ENCODE data around the gene GMDS.

DNA sequence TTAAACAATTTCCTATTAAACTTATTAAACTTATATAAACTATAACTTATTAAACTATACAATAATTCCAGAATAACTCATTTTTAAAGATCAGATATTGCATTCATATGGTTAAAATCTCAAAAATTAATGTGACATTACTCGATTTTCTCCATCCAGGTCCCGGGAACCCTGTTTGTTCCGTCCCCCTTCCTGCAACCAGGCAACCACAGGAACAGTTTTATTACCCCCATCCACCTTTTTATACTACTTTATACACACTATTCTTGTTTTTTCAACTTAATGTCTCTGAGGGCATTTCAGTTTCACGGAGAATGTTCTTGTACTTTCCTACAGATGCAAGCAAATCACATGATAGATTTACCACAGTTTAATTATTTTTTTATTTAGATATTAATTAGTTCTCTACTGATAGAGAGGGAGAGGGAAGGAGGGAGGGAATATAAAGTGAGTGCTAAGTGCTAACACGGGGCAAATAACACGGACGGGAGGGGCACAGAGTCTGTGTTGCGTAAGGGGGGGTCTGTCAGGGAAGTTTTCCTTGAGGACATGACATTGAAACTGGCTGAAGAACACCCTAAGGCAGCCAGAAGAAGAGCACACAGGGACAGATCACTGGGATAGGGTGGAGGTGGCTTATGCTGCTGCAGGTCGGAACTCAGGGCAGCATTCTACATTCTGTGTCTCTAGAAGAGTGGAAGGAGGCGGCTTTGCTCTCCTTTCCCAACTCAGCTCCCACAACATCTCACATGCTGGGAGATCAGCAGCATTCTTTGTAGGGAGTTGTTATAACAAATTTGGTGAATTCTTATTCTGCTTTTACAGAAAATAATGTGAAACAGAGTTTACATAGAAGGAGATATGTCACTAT, 410.5 kb downstream of the GMDS start:
- TF ChIP-seq, protein P1, sequence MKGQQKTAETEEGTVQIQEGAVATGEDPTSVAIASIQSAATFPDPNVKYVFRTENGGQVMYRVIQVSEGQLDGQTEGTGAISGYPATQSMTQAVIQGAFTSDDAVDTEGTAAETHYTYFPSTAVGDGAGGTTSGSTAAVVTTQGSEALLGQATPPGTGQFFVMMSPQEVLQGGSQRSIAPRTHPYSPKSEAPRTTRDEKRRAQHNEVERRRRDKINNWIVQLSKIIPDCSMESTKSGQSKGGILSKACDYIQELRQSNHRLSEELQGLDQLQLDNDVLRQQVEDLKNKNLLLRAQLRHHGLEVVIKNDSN (CRISPR knock-in tag; IDR thresholded peaks at IDR 0.05) = no peak
- TF ChIP-seq, protein P2, sequence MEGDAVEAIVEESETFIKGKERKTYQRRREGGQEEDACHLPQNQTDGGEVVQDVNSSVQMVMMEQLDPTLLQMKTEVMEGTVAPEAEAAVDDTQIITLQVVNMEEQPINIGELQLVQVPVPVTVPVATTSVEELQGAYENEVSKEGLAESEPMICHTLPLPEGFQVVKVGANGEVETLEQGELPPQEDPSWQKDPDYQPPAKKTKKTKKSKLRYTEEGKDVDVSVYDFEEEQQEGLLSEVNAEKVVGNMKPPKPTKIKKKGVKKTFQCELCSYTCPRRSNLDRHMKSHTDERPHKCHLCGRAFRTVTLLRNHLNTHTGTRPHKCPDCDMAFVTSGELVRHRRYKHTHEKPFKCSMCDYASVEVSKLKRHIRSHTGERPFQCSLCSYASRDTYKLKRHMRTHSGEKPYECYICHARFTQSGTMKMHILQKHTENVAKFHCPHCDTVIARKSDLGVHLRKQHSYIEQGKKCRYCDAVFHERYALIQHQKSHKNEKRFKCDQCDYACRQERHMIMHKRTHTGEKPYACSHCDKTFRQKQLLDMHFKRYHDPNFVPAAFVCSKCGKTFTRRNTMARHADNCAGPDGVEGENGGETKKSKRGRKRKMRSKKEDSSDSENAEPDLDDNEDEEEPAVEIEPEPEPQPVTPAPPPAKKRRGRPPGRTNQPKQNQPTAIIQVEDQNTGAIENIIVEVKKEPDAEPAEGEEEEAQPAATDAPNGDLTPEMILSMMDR (IDR thresholded peaks at IDR 0.05) = no peak
- TF ChIP-seq, protein P3, sequence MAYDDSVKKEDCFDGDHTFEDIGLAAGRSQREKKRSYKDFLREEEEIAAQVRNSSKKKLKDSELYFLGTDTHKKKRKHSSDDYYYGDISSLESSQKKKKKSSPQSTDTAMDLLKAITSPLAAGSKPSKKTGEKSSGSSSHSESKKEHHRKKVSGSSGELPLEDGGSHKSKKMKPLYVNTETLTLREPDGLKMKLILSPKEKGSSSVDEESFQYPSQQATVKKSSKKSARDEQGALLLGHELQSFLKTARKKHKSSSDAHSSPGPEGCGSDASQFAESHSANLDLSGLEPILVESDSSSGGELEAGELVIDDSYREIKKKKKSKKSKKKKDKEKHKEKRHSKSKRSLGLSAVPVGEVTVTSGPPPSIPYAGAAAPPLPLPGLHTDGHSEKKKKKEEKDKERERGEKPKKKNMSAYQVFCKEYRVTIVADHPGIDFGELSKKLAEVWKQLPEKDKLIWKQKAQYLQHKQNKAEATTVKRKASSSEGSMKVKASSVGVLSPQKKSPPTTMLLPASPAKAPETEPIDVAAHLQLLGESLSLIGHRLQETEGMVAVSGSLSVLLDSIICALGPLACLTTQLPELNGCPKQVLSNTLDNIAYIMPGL (CRISPR knock-in tag; IDR thresholded peaks at IDR 0.05) = no peak
- TF ChIP-seq ETV6 (CRISPR knock-in tag; IDR thresholded peaks at IDR 0.05) (no peak), TCF7 (CRISPR knock-in tag; IDR thresholded peaks at IDR 0.05; ENCODE audit: low read depth) (no peak)
- TF ChIP-seq, protein P4, sequence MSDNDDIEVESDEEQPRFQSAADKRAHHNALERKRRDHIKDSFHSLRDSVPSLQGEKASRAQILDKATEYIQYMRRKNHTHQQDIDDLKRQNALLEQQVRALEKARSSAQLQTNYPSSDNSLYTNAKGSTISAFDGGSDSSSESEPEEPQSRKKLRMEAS (CRISPR knock-in tag; IDR thresholded peaks at IDR 0.05) = no peak

All from WTC11 (cell line).